ENCODE data around the gene TOR1A. TPM values are rescaled to one million over a fixed set of nuclear protein-coding genes. Genes with fewer than 3 reads are reported as not detected.
A peak's percentile ranks its signal among the peaks of the same experiment; 100 is the strongest.

Gene TOR1A, protein sequence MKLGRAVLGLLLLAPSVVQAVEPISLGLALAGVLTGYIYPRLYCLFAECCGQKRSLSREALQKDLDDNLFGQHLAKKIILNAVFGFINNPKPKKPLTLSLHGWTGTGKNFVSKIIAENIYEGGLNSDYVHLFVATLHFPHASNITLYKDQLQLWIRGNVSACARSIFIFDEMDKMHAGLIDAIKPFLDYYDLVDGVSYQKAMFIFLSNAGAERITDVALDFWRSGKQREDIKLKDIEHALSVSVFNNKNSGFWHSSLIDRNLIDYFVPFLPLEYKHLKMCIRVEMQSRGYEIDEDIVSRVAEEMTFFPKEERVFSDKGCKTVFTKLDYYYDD
- total RNA-seq (2022) (34.2 and 36.3 TPM in 2 replicates), Bru-seq, nascent RNA (percentile 66 among the genes with signal in this experiment), BruChase-seq, experiment 1, labeled RNA remaining after a 6-hour chase (percentile 84 among the genes with signal in this experiment), BruChase-seq, experiment 2, labeled RNA remaining after a 2-hour chase (percentile 82 among the genes with signal in this experiment)
- long read RNA-seq, transcript TOR1A-201 (5 exons, 2,076 nt), result major isoform, 70 of 76 reads
- long read RNA-seq, partial matches to known transcripts, result 1 of 76 reads
- long read RNA-seq, other reads (novel, unspliced or antisense), result 5 of 76 reads

DNA sequence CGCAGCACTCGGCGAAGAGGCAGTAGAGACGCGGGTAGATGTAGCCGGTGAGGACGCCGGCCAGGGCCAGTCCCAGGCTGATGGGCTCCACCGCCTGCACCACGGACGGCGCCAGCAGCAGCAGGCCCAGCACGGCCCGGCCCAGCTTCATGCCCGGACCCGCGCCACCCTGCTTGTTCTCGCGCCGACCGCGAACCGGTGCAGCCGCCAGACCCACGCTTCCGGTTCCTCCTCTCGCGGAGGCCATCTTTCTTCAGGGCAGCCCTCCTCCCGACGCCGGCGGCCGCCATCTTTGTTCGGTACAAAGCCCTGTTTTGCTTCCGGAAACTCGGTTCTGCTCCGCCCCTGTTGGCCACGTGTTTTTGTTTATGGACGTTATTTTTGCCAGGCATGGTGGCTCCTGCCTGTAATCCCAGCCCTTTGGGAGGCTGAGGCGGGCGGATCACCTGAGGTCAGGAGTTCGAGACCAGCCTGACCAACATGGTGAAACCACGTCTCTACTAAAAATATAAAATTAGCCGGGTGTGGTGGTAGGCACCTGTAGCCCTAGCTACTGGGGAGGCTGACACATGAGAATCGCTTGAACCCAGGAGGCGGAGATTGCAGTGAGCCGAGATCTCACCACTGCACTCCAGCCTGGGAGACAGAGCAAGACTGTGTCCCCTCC is at the start of gene TOR1A:
TOR1A (minus strand) TSS at position 202 of the 667 bp plus-strand sequence; CDS start at position 151, 51 bp downstream.
- H3K27ac Mint-ChIP-seq (ENCODE audit: unreplicated experiment), result no peak within 1 kb of the TSS
- peak; percentile 86 for DNase-seq
- peaks cover 33% of the 10 kb centered on the region for H3K36me3 Mint-ChIP-seq (ENCODE audit: insufficient read depth, unreplicated experiment)
- peak within 1 kb of the TSS; percentile 76 for H3K4me3 Mint-ChIP-seq (ENCODE audit: low read depth, unreplicated experiment)
- CTCF ChIA-PET, result interaction anchor here (0.6 kb wide), 1 partner anchor 20 kb away, joined by 3 read pairs; no protein-coding TSS in a partner anchor
- TF ChIP-seq, protein P1, sequence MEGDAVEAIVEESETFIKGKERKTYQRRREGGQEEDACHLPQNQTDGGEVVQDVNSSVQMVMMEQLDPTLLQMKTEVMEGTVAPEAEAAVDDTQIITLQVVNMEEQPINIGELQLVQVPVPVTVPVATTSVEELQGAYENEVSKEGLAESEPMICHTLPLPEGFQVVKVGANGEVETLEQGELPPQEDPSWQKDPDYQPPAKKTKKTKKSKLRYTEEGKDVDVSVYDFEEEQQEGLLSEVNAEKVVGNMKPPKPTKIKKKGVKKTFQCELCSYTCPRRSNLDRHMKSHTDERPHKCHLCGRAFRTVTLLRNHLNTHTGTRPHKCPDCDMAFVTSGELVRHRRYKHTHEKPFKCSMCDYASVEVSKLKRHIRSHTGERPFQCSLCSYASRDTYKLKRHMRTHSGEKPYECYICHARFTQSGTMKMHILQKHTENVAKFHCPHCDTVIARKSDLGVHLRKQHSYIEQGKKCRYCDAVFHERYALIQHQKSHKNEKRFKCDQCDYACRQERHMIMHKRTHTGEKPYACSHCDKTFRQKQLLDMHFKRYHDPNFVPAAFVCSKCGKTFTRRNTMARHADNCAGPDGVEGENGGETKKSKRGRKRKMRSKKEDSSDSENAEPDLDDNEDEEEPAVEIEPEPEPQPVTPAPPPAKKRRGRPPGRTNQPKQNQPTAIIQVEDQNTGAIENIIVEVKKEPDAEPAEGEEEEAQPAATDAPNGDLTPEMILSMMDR (IDR thresholded peaks at IDR 0.05; ENCODE audit: unreplicated experiment), result no peak
- H3K9me3 Mint-ChIP-seq (ENCODE audit: low read depth, unreplicated experiment), result no peaks in the 10 kb centered on the region
- no peaks in the 10 kb centered on the region for H3K4me1 Mint-ChIP-seq (ENCODE audit: low read depth, unreplicated experiment)
- BruUV-seq (replicated peaks), result no TSS peak
- intact Hi-C loops (cut with micrococcal nuclease; ENCODE audit: unreplicated experiment), result no loop called here
- no peaks in the 10 kb centered on the region for H3K27me3 Mint-ChIP-seq (ENCODE audit: unreplicated experiment)

DNA sequence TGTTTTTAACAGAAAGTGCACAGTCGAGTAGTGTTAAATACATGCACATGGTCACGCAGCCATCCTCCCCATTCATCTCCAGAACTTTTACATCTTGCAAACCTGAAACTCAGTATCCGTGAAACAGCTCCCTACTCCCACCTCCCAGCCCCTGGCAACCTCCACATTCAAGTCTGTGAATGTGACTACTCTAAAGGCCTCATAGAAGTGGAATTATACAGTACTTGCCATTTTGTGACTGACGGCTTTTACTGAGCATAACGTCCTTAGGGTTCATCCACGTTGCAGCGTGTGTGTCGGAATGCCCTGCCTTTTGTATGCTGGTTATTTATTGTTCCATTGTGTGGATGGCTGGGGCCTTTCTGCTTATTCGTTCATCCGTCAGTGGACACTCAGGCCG is 47.1 kb upstream of the TOR1A start:
- CTCF ChIA-PET, result no interaction called here
- Mint-ChIP-seq H3K4me1 (ENCODE audit: low read depth, unreplicated experiment) (no peaks in the 10 kb centered on the region), H3K4me3 (ENCODE audit: low read depth, unreplicated experiment) (no peak overlapping the region), H3K9me3 (ENCODE audit: low read depth, unreplicated experiment) (no peaks in the 10 kb centered on the region), H3K27ac (ENCODE audit: unreplicated experiment) (no peak overlapping the region), H3K27me3 (ENCODE audit: unreplicated experiment) (no peaks in the 10 kb centered on the region), H3K36me3 (ENCODE audit: insufficient read depth, unreplicated experiment) (no peaks in the 10 kb centered on the region)
- intact Hi-C loops (cut with micrococcal nuclease; ENCODE audit: unreplicated experiment), result no loop called here
- TF ChIP-seq, protein P1 (IDR thresholded peaks at IDR 0.05; ENCODE audit: unreplicated experiment), result no peak
- no TSS peak for BruUV-seq (replicated peaks)
- no peak for DNase-seq

DNA sequence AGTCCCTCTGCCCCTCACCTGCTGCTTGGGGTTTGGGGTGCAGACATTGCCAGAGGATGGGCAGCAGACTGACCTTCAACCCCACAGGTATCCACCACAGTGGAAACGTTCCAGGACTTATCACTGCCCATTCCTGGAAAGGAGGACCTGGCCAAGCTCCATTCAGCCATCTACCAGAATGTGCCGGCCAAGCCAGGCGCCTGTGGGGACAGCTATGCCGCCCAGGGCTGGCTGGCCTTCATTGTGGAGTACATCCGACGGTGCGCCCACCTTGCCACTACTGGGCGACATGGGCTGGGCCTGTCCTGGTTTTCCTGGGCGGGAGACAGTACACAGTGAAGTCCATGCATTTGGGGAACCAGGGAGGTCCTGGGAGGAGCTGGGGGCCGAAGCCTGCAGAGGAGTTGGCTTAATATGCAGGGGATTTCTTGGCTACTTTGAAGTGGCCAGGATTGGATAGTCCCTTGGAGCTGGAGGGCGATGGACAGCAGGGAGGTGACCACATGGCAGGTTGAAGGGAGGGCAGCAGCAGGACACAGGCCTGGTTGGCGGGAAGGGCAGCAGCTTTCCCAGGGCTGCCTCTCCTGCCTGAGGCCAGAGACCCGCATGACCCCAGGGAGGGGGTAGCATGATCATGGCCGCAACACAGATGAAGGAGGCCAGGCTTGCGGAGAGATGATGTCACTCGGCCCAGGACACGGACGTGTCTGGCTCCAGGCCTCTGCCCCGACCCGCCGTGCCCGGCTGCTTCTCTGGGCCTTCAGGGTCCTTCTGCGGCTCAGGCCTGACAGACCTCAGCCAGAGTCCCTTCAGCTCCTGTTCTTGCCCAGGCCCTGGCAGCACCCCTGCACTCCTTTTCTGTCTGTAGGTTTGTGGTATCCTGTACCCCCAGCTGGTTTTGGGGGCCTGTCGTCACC is 45.9 kb upstream of the TOR1A start:
- Mint-ChIP-seq H3K4me1 (ENCODE audit: low read depth, unreplicated experiment) (no peaks in the 10 kb centered on the region), H3K27ac (ENCODE audit: unreplicated experiment) (no peak overlapping the region), H3K36me3 (ENCODE audit: insufficient read depth, unreplicated experiment) (no peaks in the 10 kb centered on the region), H3K4me3 (ENCODE audit: low read depth, unreplicated experiment) (no peak overlapping the region), H3K9me3 (ENCODE audit: low read depth, unreplicated experiment) (no peaks in the 10 kb centered on the region), H3K27me3 (ENCODE audit: unreplicated experiment) (no peaks in the 10 kb centered on the region)
- TF ChIP-seq, protein P1 (IDR thresholded peaks at IDR 0.05; ENCODE audit: unreplicated experiment), result no peak
- BruUV-seq (replicated peaks), result no TSS peak
- CTCF ChIA-PET, result no interaction called here
- no peak for DNase-seq
- intact Hi-C loops (cut with micrococcal nuclease; ENCODE audit: unreplicated experiment), result no loop called here

All from Calu3 (cell line).